Panc1 (cell line): ENCODE results near the gene WDR6.

Experiments
- CTCF ChIP-seq: fragments of 450-650 bp; IDR thresholded peaks from 2 replicates; pipeline ENCODE4 v1.5.1; 2017; ENCODE audit warnings: mild to moderate bottlenecking
- POLR2AphosphoS5 ChIP-seq: IDR thresholded peaks from 2 replicates; pipeline ENCODE4 v1.6.1; 2012; ENCODE audit warnings: mild to moderate bottlenecking, low read depth, low read length, moderate library complexity
- TCF7L2 ChIP-seq: IDR thresholded peaks from 2 replicates; pipeline ENCODE4 v1.6.1; 2011; ENCODE audit warnings: mild to moderate bottlenecking, low read depth, low read length, inconsistent platforms

GRCh38 chr3:48962939-48963338 lies 44.3 kb upstream of the WDR6 start:
- TF ChIP-seq POLR2AphosphoS5 (no peak), CTCF (no peak), TCF7L2 (no peak)
